H1 (cell line): ENCODE results near the gene ELP6. TPM values are rescaled to one million over a fixed set of nuclear protein-coding genes. Genes with fewer than 3 reads are reported as not detected.
"Not testable (repeated sequence)": the region's sequence is repeated elsewhere in the genome, so short reads cannot be mapped to it uniquely, and the experiment has no call there.

Experiments
- CTCF ChIA-PET: fragments of 300-600 bp; sonication (Branson Sonifier 250); formaldehyde crosslinking; loops from one replicate; lab custom pipeline; 2021; ENCODE audit not compliant: partially characterized antibody; lab: Charles Lee
- POLR2A ChIA-PET: fragments of 300-600 bp; sonication (Branson Sonifier 250); formaldehyde crosslinking; loops from one replicate; lab custom pipeline; 2021; ENCODE audit warnings: inconsistent platforms; ENCODE audit not compliant: partially characterized antibody; lab: Charles Lee
- DNase-seq, 2 experiments: peaks; one replicate each; pipeline versions ENCODE4 v3.0.0 to v3.0.0-alpha.2; 2010 to 2022; ENCODE audit warnings: low spot score in 2 of 2, low read depth in 1 of 2, mixed read lengths in 1 of 2
- FAIRE-seq: peaks from 2 replicates; lab custom pipeline; 2011; peaks lifted over from hg19 to GRCh38; lab: Jason Lieb, UNC
- H2AFZ ChIP-seq: 2 replicates; pipeline ENCODE4 v1.8.1; 2012; ENCODE audit warnings: low read length, inconsistent platforms
- H2AK5ac ChIP-seq: 2 replicates; pipeline ENCODE4 v1.6.1; 2013; ENCODE audit warnings: low read depth, low read length
- H2BK120ac ChIP-seq: replicated peaks from 2 replicates; pipeline ENCODE3; 2013; ENCODE audit warnings: low read depth, low read length, inconsistent platforms
- H2BK12ac ChIP-seq: 2 replicates; pipeline ENCODE4 v1.6.1; 2013; ENCODE audit warnings: low read depth, low read length
- H2BK15ac ChIP-seq: 2 replicates; pipeline ENCODE4 v1.6.1; 2013; ENCODE audit warnings: low read length
- H2BK20ac ChIP-seq: 2 replicates; pipeline ENCODE4 v1.6.1; 2013; ENCODE audit warnings: low read length
- H2BK5ac ChIP-seq: 2 replicates; pipeline ENCODE4 v1.6.1; 2013; ENCODE audit warnings: low read depth, low read length
- H3K14ac ChIP-seq: 2 replicates; pipeline ENCODE4 v1.6.1; 2013; ENCODE audit warnings: inconsistent platforms; ENCODE audit not compliant: insufficient read length
- H3K18ac ChIP-seq: 2 replicates; pipeline ENCODE4 v1.6.1; 2013; ENCODE audit warnings: low read length; ENCODE audit errors: extremely low read depth
- H3K23ac ChIP-seq: 2 replicates; pipeline ENCODE4 v1.6.1; 2013; ENCODE audit warnings: inconsistent platforms; ENCODE audit not compliant: insufficient read length
- H3K23me2 ChIP-seq: 2 replicates; pipeline ENCODE4 v1.6.1; 2013; ENCODE audit warnings: low read depth, low read length
- H3K27ac ChIP-seq: 2 replicates; pipeline ENCODE4 v1.6.1; 2011; ENCODE audit warnings: low read depth, low read length, inconsistent platforms
- H3K27me3 ChIP-seq, 4 experiments: replicated peaks in 1 of 4; 1 replicate in 1 of 4; 2 replicates in 3 of 4; pipeline versions ENCODE4 v1.6.1 to v1.8.1; 2011 to 2013; ENCODE audit warnings: low read length in 3 of 4, mild to moderate bottlenecking in 3 of 4, inconsistent platforms in 2 of 4, mixed read lengths in 2 of 4, moderate library complexity in 1 of 4; ENCODE audit not compliant: control insufficient read depth in 3 of 4, insufficient read depth in 3 of 4; ENCODE audit errors: extremely low read depth in 1 of 4
- H3K36me3 ChIP-seq, 4 experiments: 2 replicates each; pipeline versions ENCODE4 v1.6.1 to v1.8.1; 2011 to 2013; ENCODE audit warnings: mild to moderate bottlenecking in 4 of 4, low read length in 3 of 4, moderate library complexity in 2 of 4, control low read depth in 1 of 4, inconsistent platforms in 1 of 4; ENCODE audit not compliant: insufficient read depth in 4 of 4, control insufficient read depth in 2 of 4
- H3K4ac ChIP-seq: replicated peaks from 2 replicates; pipeline ENCODE3; 2013; ENCODE audit warnings: low read length, low read depth, mixed read lengths, inconsistent platforms; ENCODE audit not compliant: insufficient read length
- H3K4me1 ChIP-seq, 4 experiments: replicated peaks in 1 of 4; 1 replicate in 1 of 4; 2 replicates in 3 of 4; pipeline versions ENCODE4 v1.6.1 to v1.8.1; 2011 to 2013; ENCODE audit warnings: low read length in 3 of 4, inconsistent platforms in 2 of 4, mixed read lengths in 1 of 4; ENCODE audit not compliant: insufficient read depth in 4 of 4, control insufficient read depth in 3 of 4
- H3K4me2 ChIP-seq, 2 experiments: 2 replicates each; pipeline versions ENCODE4 v1.6.1 to v1.8.1; 2011 to 2013; ENCODE audit warnings: low read depth in 2 of 2, low read length in 2 of 2, control low read depth in 1 of 2, inconsistent platforms in 1 of 2, mild to moderate bottlenecking in 1 of 2; ENCODE audit not compliant: insufficient read depth in 1 of 2
- H3K4me3 ChIP-seq, 4 experiments: fragments of 200-600, 300-600 bp in 1 of 4; sonication (generic), shearing (Covaris generic), sonication (Bioruptor Twin) in 1 of 4; 2 replicates each; pipeline versions ENCODE4 v1.5.1 to v1.8.1; 2011 to 2016; ENCODE audit warnings: low read length in 4 of 4, low read depth in 3 of 4, control low read depth in 2 of 4, inconsistent platforms in 2 of 4, mild to moderate bottlenecking in 2 of 4, mixed read lengths in 1 of 4, moderate library complexity in 1 of 4; ENCODE audit not compliant: insufficient read depth in 2 of 4; ENCODE audit errors: extremely low read depth in 1 of 4
- H3K56ac ChIP-seq: replicated peaks from 2 replicates; pipeline ENCODE3; 2013; ENCODE audit warnings: low read depth, mild to moderate bottlenecking, mixed read lengths, low read length, inconsistent platforms; ENCODE audit not compliant: insufficient read length
- H3K79me1 ChIP-seq: 2 replicates; pipeline ENCODE4 v1.6.1; 2013; ENCODE audit warnings: low read depth, low read length, control low read depth
- H3K79me2 ChIP-seq, 2 experiments: 2 replicates each; pipeline versions ENCODE4 v1.6.1 to v1.8.1; 2012 to 2013; ENCODE audit warnings: low read length in 2 of 2, mild to moderate bottlenecking in 2 of 2, inconsistent platforms in 1 of 2; ENCODE audit not compliant: insufficient read depth in 2 of 2, control insufficient read depth in 1 of 2
- H3K9ac ChIP-seq, 4 experiments: replicated peaks in 1 of 4; 1 replicate in 1 of 4; 2 replicates in 3 of 4; pipeline versions ENCODE4 v1.6.1 to v1.8.1; 2011 to 2013; ENCODE audit warnings: low read depth in 3 of 4, low read length in 3 of 4, control low read depth in 2 of 4, mild to moderate bottlenecking in 2 of 4, moderate library complexity in 2 of 4, inconsistent platforms in 1 of 4; ENCODE audit errors: extremely low read depth in 1 of 4
- H3K9me3 ChIP-seq, 2 experiments: 2 replicates each; pipeline versions ENCODE4 v1.6.1 to v1.8.1; 2012 to 2013; ENCODE audit warnings: mild to moderate bottlenecking in 2 of 2, moderate library complexity in 2 of 2, control low read depth in 1 of 2, inconsistent platforms in 1 of 2, low read depth in 1 of 2, low read length in 1 of 2, mixed read lengths in 1 of 2; ENCODE audit not compliant: insufficient read depth in 2 of 2
- H4K20me1 ChIP-seq, 2 experiments: replicated peaks in 1 of 2; 2 replicates each; pipeline versions ENCODE3 to v1.8.1; 2011 to 2013; ENCODE audit warnings: inconsistent platforms in 2 of 2, low read length in 2 of 2, mild to moderate bottlenecking in 1 of 2; ENCODE audit not compliant: insufficient read depth in 2 of 2, control insufficient read depth in 1 of 2
- H4K5ac ChIP-seq: 2 replicates; pipeline ENCODE4 v1.6.1; 2013; ENCODE audit warnings: low read length, low read depth, mixed read lengths, inconsistent platforms; ENCODE audit not compliant: insufficient read length
- H4K8ac ChIP-seq: 2 replicates; pipeline ENCODE4 v1.8.0; 2013; ENCODE audit warnings: mild to moderate bottlenecking, moderate library complexity, low read length, inconsistent platforms; ENCODE audit not compliant: insufficient read depth; ENCODE audit errors: extremely low read depth
- H4K91ac ChIP-seq: replicated peaks from 2 replicates; pipeline ENCODE3; 2013; ENCODE audit warnings: low read length, mixed read lengths, inconsistent platforms; ENCODE audit not compliant: insufficient read length
- ASH2L ChIP-seq: fragments of 200-600, 300-600 bp; sonication (generic); IDR thresholded peaks from one replicate; pipeline ENCODE4 v1.7.1; 2017; ENCODE audit warnings: low read length
- NANOG ChIP-seq: IDR thresholded peaks from 2 replicates; pipeline ENCODE4 v1.6.1; 2011; ENCODE audit warnings: low read length, low read depth, mild to moderate bottlenecking, inconsistent platforms; ENCODE audit not compliant: insufficient read depth, poor library complexity, severe bottlenecking
- SP1 ChIP-seq: IDR thresholded peaks from 2 replicates; pipeline ENCODE4 v1.6.1; 2011; ENCODE audit warnings: low read depth, low read length
- TAF1 ChIP-seq: IDR thresholded peaks from 2 replicates; pipeline ENCODE4 v1.6.1; 2011; ENCODE audit warnings: mild to moderate bottlenecking, low read depth, low read length
- TBP ChIP-seq: IDR thresholded peaks from 2 replicates; pipeline ENCODE4 v1.6.1; 2011; ENCODE audit warnings: low read depth, low read length, improper control_type of control experiment
- WGBS, 2 experiments: shearing (Covaris generic) in 1 of 2; methylation state at CpG; one replicate each; pipeline versions ENCODE4 v1.1.6 to v1.1.7; 2013 to 2015; ENCODE audit warnings: low lambda C conversion rate in 2 of 2, mixed read lengths in 2 of 2, inconsistent platforms in 1 of 2, low coverage in 1 of 2, missing lambda C conversion rate in 1 of 2; ENCODE audit not compliant: insufficient replicate concordance in 2 of 2, insufficient coverage in 1 of 2, insufficient read length in 1 of 2; ENCODE audit errors: extremely low coverage in 1 of 2, missing lambda C conversion rate in 1 of 2; 5-methylcytosine and 5-hydroxymethylcytosine counted together
- polyA plus RNA-seq, 7 experiments: library from polyadenylated mRNA; depleted of rRNA in 3 of 7; stranded (reverse) in 5 of 7; unstranded in 2 of 7; fragments of >200 nt in 5 of 7; fragments of 200-250 nt in 2 of 7; gene quantifications; 1 replicate in 5 of 7; 2 replicates in 1 of 7; 4 replicates in 1 of 7; pipeline versions ENCODE4 v1.2.1 to v1.2.3, GENCODE V29; 2011 to 2013; ENCODE audit warnings: missing spikeins in 2 of 7, mixed read lengths in 2 of 7
- total RNA-seq: library from RNA; stranded (reverse); fragmentation: NEBNext Ultra II Directional; extraction: Animal tissue kit (Norgen Biotek cat#: 25700); gene quantifications from 2 replicates; pipeline ENCODE4 v1.2.1, GENCODE V29; 2021

ELP6 gene
- total and polyA plus RNA-seq, 2 of the 8 experiments (the other 6 are each of a cell fraction or from before 2014, with no cell fraction given) = 51.1 to 78.7 TPM

DNA sequence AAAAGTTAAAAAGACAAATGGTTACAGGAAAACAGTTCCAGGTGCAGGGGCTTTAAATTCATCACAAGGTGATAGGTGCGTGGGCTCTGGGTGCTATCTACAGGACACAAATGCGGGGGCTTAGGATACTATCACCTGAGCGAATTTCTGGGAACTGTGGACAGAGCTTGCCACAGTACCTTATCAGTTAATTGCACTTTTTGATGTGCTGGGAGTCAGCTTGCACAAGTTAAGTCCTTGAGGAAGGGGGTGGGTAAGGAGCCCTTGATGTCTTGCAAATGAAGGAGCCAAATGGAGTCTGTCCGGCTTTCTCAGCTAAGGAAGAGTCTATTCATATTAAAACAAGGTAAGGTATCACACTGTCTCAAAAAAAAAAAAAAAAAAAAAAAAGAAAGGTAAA lies 31.7 kb downstream of the ELP6 start:
- not testable (repeated sequence) for H3K23me2 ChIP-seq, H3K23ac ChIP-seq, H3K36me3 ChIP-seq, H3K4ac ChIP-seq, H2AFZ ChIP-seq, H4K20me1 ChIP-seq, H4K91ac ChIP-seq, H2BK20ac ChIP-seq, H3K79me1 ChIP-seq, H3K79me2 ChIP-seq, H3K9ac ChIP-seq, H4K8ac ChIP-seq, H3K9me3 ChIP-seq, H2BK12ac ChIP-seq, H3K27me3 ChIP-seq, H3K14ac ChIP-seq, H3K56ac ChIP-seq, H2BK15ac ChIP-seq, H2BK120ac ChIP-seq
- Histone ChIP-seq H3K4me1 (peaks cover 2 to 12% (median 6%) of the 10 kb centered on the region in 4 experiments; a peak in 4 of 7 replicates), H3K4me3 (peak overlapping the region in 2 of 4 experiments; percentile 26 to 44; a peak in 4 of 8 replicates), H2BK5ac (peak overlapping the region; percentile 94; the same call in 1 of the 2 replicates), H3K18ac (peak overlapping the region; percentile 93; the same call in 1 of the 2 replicates), H3K27ac (peak overlapping the region; percentile 66; the same call in 1 of the 2 replicates), H3K4me2 (peak overlapping the region; percentile 70 to 74), H4K5ac (peak overlapping the region; percentile 4), H2AK5ac (0 out of 2 replicates have a peak overlapping the region, but pooled peaks have one; percentile 53)
- ChIA-PET CTCF (interaction anchor here (0.6 to 1.0 kb wide), 4 partner anchors 12 to 567 kb away, joined by 3 to 5 read pairs (median 3); no protein-coding TSS in a partner anchor), POLR2A (interaction anchor here (0.5 to 1.9 kb wide), 7 partner anchors 10 to 249 kb away, joined by 3 to 9 read pairs (median 3); no protein-coding TSS in a partner anchor)
- DNase-seq (peak in 1 of 2 experiments; percentile 53), FAIRE-seq (peak; percentile 63)
- 4% methylated on average over 4 of the region's 4 CpGs; no CpG with 5 or more reads in 1 of the 2 experiments for WGBS, 2 experiments
- TF ChIP-seq SP1 (peak; percentile 52; the same call in 1 of the 2 replicates), NANOG (peak; percentile 8), TBP (0 out of 2 replicates have a peak, but pooled peaks have one; percentile 31), TAF1 (0 out of 2 replicates have a peak, but pooled peaks have one; percentile 19), ASH2L (peak; percentile 41)
